Raji (cell line): ENCODE measurements around the gene CLP1.

Experiments used
- POLR2A ChIP-seq: IDR thresholded peaks from 2 replicates; pipeline ENCODE4 v1.6.1; 2011; ENCODE audit warnings: low read depth, low read length, control low read depth; ENCODE audit not compliant: insufficient read depth

Gene CLP1

GRCh38 chr11:57675176-57675941 is 17.8 kb downstream of the CLP1 start:
- no peak for TF ChIP-seq POLR2A

- TF ChIP-seq POLR2A = no peak
Observed at GRCh38 chr11:57679396-57679795, 21.8 kb downstream of the CLP1 start.

GRCh38 chr11:57680552-57680874 is 23.0 kb downstream of the CLP1 start:
- no peak for TF ChIP-seq POLR2A

- no peak for TF ChIP-seq POLR2A
Observed at GRCh38 chr11:57681168-57681567, 23.6 kb downstream of the CLP1 start.

DNA sequence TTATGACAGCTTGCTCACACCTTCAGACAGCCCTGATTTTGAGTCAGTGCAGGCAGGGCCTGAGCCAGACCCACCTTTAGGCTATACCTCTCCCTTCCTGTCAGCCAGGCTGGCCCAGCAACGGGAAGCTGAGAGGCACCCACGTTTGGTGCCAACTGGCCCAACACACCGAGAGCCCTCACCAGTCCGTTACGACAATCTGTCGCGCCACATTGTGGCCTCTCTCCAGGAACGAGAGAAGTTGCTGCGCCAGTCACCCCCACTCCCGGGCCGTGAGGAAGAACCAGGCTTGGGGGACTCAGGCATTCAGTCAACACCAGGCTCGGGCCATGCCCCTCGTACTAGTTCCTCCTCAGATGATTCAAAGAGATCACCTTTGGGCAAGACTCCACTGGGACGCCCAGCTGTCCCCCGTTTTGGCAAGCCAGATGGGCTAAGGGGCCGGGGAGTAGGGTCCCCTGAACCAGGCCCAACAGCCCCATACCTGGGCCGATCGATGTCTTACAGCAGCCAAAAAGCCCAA is 41.3 kb downstream of the CLP1 start:
- TF ChIP-seq POLR2A = no peak

- no peak for TF ChIP-seq POLR2A
Observed at GRCh38 chr11:57699813-57700212, 42.3 kb downstream of the CLP1 start.

GRCh38 chr11:57700425-57700824 is 42.9 kb downstream of the CLP1 start:
- no peak for TF ChIP-seq POLR2A

GRCh38 chr11:57703341-57703740 is 45.8 kb downstream of the CLP1 start:
- no peak for TF ChIP-seq POLR2A

DNA sequence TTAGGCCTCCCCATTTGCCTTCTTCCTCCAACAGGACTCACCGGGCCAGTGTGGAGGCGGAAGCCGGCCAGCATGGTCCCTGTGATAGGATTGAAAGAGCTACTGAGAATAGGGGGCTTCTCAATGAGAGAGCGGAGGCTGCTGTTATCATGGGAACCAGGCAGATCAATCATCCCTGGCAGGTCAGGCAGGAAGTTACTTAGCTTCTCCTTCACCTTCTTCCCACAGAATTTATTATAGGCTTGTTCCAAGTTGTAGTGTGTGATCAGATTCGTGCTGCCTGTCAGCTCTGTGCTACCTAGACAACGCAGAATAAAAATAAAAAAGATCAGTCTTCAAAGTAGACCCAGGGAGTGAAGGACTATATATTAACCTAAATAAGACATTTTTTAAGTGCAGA is 47.4 kb downstream of the CLP1 start:
- TF ChIP-seq POLR2A = no peak

GRCh38 chr11:57709802-57710367 is 52.3 kb downstream of the CLP1 start:
- no peak for TF ChIP-seq POLR2A
